ENCODE results near the gene PLA2G2E.
"Not testable (repeated sequence)": the region's sequence is repeated elsewhere in the genome, so short reads cannot be mapped to it uniquely, and the experiment has no call there.

Gene PLA2G2E

GRCh38 chr1:19946971-19947370, 23.6 kb upstream of the PLA2G2E start:
- no peaks in the 10 kb centered on the region for H3K9me3 ChIP-seq (replicated peaks; ENCODE audit: low read length)

GRCh38 chr1:19946331-19946751, 22.9 kb upstream of the PLA2G2E start:
- H3K9ac ChIP-seq (ENCODE audit: low read depth, low read length), result no peak overlapping the region
- peaks cover 2% of the 10 kb centered on the region for H3K4me1 ChIP-seq (ENCODE audit: control insufficient read depth, insufficient read depth, low read length)
- H3K4me2 ChIP-seq (ENCODE audit: low read length), result no peak overlapping the region
- no peaks in the 10 kb centered on the region for H3K9me3 ChIP-seq (replicated peaks; ENCODE audit: low read length)
- H3K36me3 ChIP-seq (ENCODE audit: insufficient read depth, low read length), result no peaks in the 10 kb centered on the region
- no peak overlapping the region for H3K4me3 ChIP-seq (ENCODE audit: low read length)
- H3K27me3 ChIP-seq (ENCODE audit: control insufficient read depth, insufficient read depth, low read length), result peaks cover 18% of the 10 kb centered on the region

More at GRCh38 chr1:19946971-19947370, 23.6 kb upstream of the PLA2G2E start:
- no peaks in the 10 kb centered on the region for H3K36me3 ChIP-seq (ENCODE audit: insufficient read depth, low read length)
- H3K4me2 ChIP-seq (ENCODE audit: low read length), result no peak overlapping the region
- H3K27me3 ChIP-seq (ENCODE audit: control insufficient read depth, insufficient read depth, low read length), result peaks cover 17% of the 10 kb centered on the region
- no peak overlapping the region for H3K9ac ChIP-seq (ENCODE audit: low read depth, low read length)
- no peak overlapping the region for H3K4me3 ChIP-seq (ENCODE audit: low read length)
- peaks cover 2% of the 10 kb centered on the region for H3K4me1 ChIP-seq (ENCODE audit: control insufficient read depth, insufficient read depth, low read length)

GRCh38 chr1:19945914-19946313, 22.5 kb upstream of the PLA2G2E start:
- Histone ChIP-seq H3K4me2 (ENCODE audit: low read length) (no peak overlapping the region), H3K27me3 (ENCODE audit: control insufficient read depth, insufficient read depth, low read length) (peaks cover 18% of the 10 kb centered on the region), H3K9me3 (replicated peaks; ENCODE audit: low read length) (no peaks in the 10 kb centered on the region), H3K4me1 (ENCODE audit: control insufficient read depth, insufficient read depth, low read length) (peaks cover 2% of the 10 kb centered on the region), H3K36me3 (ENCODE audit: insufficient read depth, low read length) (no peaks in the 10 kb centered on the region), H3K9ac (ENCODE audit: low read depth, low read length) (no peak overlapping the region), H3K4me3 (ENCODE audit: low read length) (no peak overlapping the region)

GRCh38 chr1:19942657-19943056, 19.2 kb upstream of the PLA2G2E start:
- Histone ChIP-seq H3K9ac (ENCODE audit: low read depth, low read length) (no peak overlapping the region), H3K9me3 (replicated peaks; ENCODE audit: low read length) (no peaks in the 10 kb centered on the region), H3K36me3 (ENCODE audit: insufficient read depth, low read length) (no peaks in the 10 kb centered on the region), H3K4me3 (ENCODE audit: low read length) (no peak overlapping the region), H3K4me1 (ENCODE audit: control insufficient read depth, insufficient read depth, low read length) (no peaks in the 10 kb centered on the region), H3K4me2 (ENCODE audit: low read length) (no peak overlapping the region), H3K27me3 (ENCODE audit: control insufficient read depth, insufficient read depth, low read length) (peaks cover 14% of the 10 kb centered on the region)

- no peaks in the 10 kb centered on the region for H3K9me3 ChIP-seq (replicated peaks; ENCODE audit: low read length)
- H3K4me3 ChIP-seq (ENCODE audit: low read length), result no peak overlapping the region
- H3K9ac ChIP-seq (ENCODE audit: low read depth, low read length), result no peak overlapping the region
- no peaks in the 10 kb centered on the region for H3K4me1 ChIP-seq (ENCODE audit: control insufficient read depth, insufficient read depth, low read length)
- H3K27me3 ChIP-seq (ENCODE audit: control insufficient read depth, insufficient read depth, low read length), result peaks cover 14% of the 10 kb centered on the region
- H3K4me2 ChIP-seq (ENCODE audit: low read length), result no peak overlapping the region
- H3K36me3 ChIP-seq (ENCODE audit: insufficient read depth, low read length), result no peaks in the 10 kb centered on the region
Measured at GRCh38 chr1:19942088-19942487, 18.7 kb upstream of the PLA2G2E start.

GRCh38 chr1:19941206-19941568, 17.8 kb upstream of the PLA2G2E start:
- H3K4me3 ChIP-seq (ENCODE audit: low read length), result no peak overlapping the region
- H3K36me3 ChIP-seq (ENCODE audit: insufficient read depth, low read length), result no peaks in the 10 kb centered on the region
- H3K4me1 ChIP-seq (ENCODE audit: control insufficient read depth, insufficient read depth, low read length), result no peaks in the 10 kb centered on the region
- H3K4me2 ChIP-seq (ENCODE audit: low read length), result no peak overlapping the region
- no peaks in the 10 kb centered on the region for H3K9me3 ChIP-seq (replicated peaks; ENCODE audit: low read length)
- H3K27me3 ChIP-seq (ENCODE audit: control insufficient read depth, insufficient read depth, low read length), result peaks cover 10% of the 10 kb centered on the region
- H3K9ac ChIP-seq (ENCODE audit: low read depth, low read length), result no peak overlapping the region

- Histone ChIP-seq H3K9me3 (replicated peaks; ENCODE audit: low read length) (no peaks in the 10 kb centered on the region), H3K36me3 (ENCODE audit: insufficient read depth, low read length) (no peaks in the 10 kb centered on the region), H3K4me1 (ENCODE audit: control insufficient read depth, insufficient read depth, low read length) (no peaks in the 10 kb centered on the region), H3K4me2 (ENCODE audit: low read length) (no peak overlapping the region), H3K4me3 (ENCODE audit: low read length) (no peak overlapping the region), H3K27me3 (ENCODE audit: control insufficient read depth, insufficient read depth, low read length) (peaks cover 7% of the 10 kb centered on the region), H3K9ac (ENCODE audit: low read depth, low read length) (no peak overlapping the region)
Measured at GRCh38 chr1:19940486-19941205, 17.2 kb upstream of the PLA2G2E start.

GRCh38 chr1:19938472-19938871, 15.1 kb upstream of the PLA2G2E start:
- Histone ChIP-seq H3K4me2 (ENCODE audit: low read length) (no peak overlapping the region), H3K27me3 (ENCODE audit: control insufficient read depth, insufficient read depth, low read length) (peaks cover 4% of the 10 kb centered on the region), H3K9me3 (replicated peaks; ENCODE audit: low read length) (no peaks in the 10 kb centered on the region), H3K9ac (ENCODE audit: low read depth, low read length) (no peak overlapping the region), H3K4me3 (ENCODE audit: low read length) (no peak overlapping the region), H3K36me3 (ENCODE audit: insufficient read depth, low read length) (no peaks in the 10 kb centered on the region), H3K4me1 (ENCODE audit: control insufficient read depth, insufficient read depth, low read length) (no peaks in the 10 kb centered on the region)

GRCh38 chr1:19936061-19936750, 12.8 kb upstream of the PLA2G2E start:
- Histone ChIP-seq H3K36me3 (ENCODE audit: insufficient read depth, low read length) (no peaks in the 10 kb centered on the region), H3K4me2 (ENCODE audit: low read length) (no peak overlapping the region), H3K4me1 (ENCODE audit: control insufficient read depth, insufficient read depth, low read length) (no peaks in the 10 kb centered on the region), H3K27me3 (ENCODE audit: control insufficient read depth, insufficient read depth, low read length) (no peaks in the 10 kb centered on the region), H3K9ac (ENCODE audit: low read depth, low read length) (no peak overlapping the region), H3K9me3 (replicated peaks; ENCODE audit: low read length) (peaks cover 8% of the 10 kb centered on the region), H3K4me3 (ENCODE audit: low read length) (no peak overlapping the region)

- no peak overlapping the region for H3K9ac ChIP-seq (ENCODE audit: low read depth, low read length)
- H3K4me1 ChIP-seq (ENCODE audit: control insufficient read depth, insufficient read depth, low read length), result no peaks in the 10 kb centered on the region
- H3K9me3 ChIP-seq (replicated peaks; ENCODE audit: low read length), result peaks cover 8% of the 10 kb centered on the region
- no peaks in the 10 kb centered on the region for H3K27me3 ChIP-seq (ENCODE audit: control insufficient read depth, insufficient read depth, low read length)
- no peak overlapping the region for H3K4me3 ChIP-seq (ENCODE audit: low read length)
- H3K4me2 ChIP-seq (ENCODE audit: low read length), result no peak overlapping the region
- no peaks in the 10 kb centered on the region for H3K36me3 ChIP-seq (ENCODE audit: insufficient read depth, low read length)
Measured at GRCh38 chr1:19934336-19934735, 10.9 kb upstream of the PLA2G2E start.

GRCh38 chr1:19932866-19933265, 9.4 kb upstream of the PLA2G2E start:
- H3K36me3 ChIP-seq (ENCODE audit: insufficient read depth, low read length), result no peaks in the 10 kb centered on the region
- no peaks in the 10 kb centered on the region for H3K4me1 ChIP-seq (ENCODE audit: control insufficient read depth, insufficient read depth, low read length)
- no peaks in the 10 kb centered on the region for H3K27me3 ChIP-seq (ENCODE audit: control insufficient read depth, insufficient read depth, low read length)
- peaks cover 8% of the 10 kb centered on the region for H3K9me3 ChIP-seq (replicated peaks; ENCODE audit: low read length)
- no peak overlapping the region for H3K4me2 ChIP-seq (ENCODE audit: low read length)
- H3K9ac ChIP-seq (ENCODE audit: low read depth, low read length), result no peak overlapping the region
- H3K4me3 ChIP-seq (ENCODE audit: low read length), result no peak overlapping the region

GRCh38 chr1:19927130-19927421, 3.7 kb upstream of the PLA2G2E start:
- H3K9me3 ChIP-seq (replicated peaks; ENCODE audit: low read length); H3K9ac ChIP-seq (ENCODE audit: low read depth, low read length): not testable (repeated sequence)

More at GRCh38 chr1:19927130-19927421, 3.7 kb upstream of the PLA2G2E start:
- not testable (repeated sequence) for H3K4me1 ChIP-seq (ENCODE audit: control insufficient read depth, insufficient read depth, low read length); H3K4me3 ChIP-seq (ENCODE audit: low read length); H3K4me2 ChIP-seq (ENCODE audit: low read length); H3K36me3 ChIP-seq (ENCODE audit: insufficient read depth, low read length)
- H3K27me3 ChIP-seq (ENCODE audit: control insufficient read depth, insufficient read depth, low read length), result peaks cover 16% of the 10 kb centered on the region

Data from skeletal muscle satellite cell (primary cell).